GM12878 (cell line): ENCODE results near the gene PIK3R5. TPM values are rescaled to one million over a fixed set of nuclear protein-coding genes. Genes with fewer than 3 reads are reported as not detected.

Experiments used
- BACH1 ChIP-seq: fragments of 450-650 bp; IDR thresholded peaks from 2 replicates; pipeline ENCODE4 v1.6.1; 2017; ENCODE audit warnings: mild to moderate bottlenecking, borderline replicate concordance
- CHD2 ChIP-seq: IDR thresholded peaks from 2 replicates; pipeline ENCODE4 v1.6.1; 2011; ENCODE audit warnings: low read depth, low read length, improper control_type of control experiment, borderline replicate concordance
- FOXM1 ChIP-seq: IDR thresholded peaks from 2 replicates; pipeline ENCODE4 v1.6.1; 2012; ENCODE audit warnings: low read depth, mild to moderate bottlenecking, inconsistent platforms, low read length, moderate library complexity
- HDAC2 ChIP-seq: fragments of 200-600 bp; sonication (generic); IDR thresholded peaks from 2 replicates; pipeline ENCODE4 v1.6.1; 2017
- IKZF1 ChIP-seq: fragments of 450-650 bp; conservative IDR thresholded peaks from 2 replicates; pipeline ENCODE4 v1.6.1; 2017; ENCODE audit warnings: antibody characterized with exemption, mild to moderate bottlenecking
- IKZF2 ChIP-seq, 2 experiments: fragments of 450-650 bp; IDR thresholded peaks; 2 replicates each; pipeline ENCODE4 v1.6.1; 2017; ENCODE audit warnings: mild to moderate bottlenecking in 2 of 2, moderate library complexity in 2 of 2
- IRF4 ChIP-seq: IDR thresholded peaks from 2 replicates; pipeline ENCODE4 v1.6.1; 2011; ENCODE audit warnings: low read depth, low read length
- MEF2A ChIP-seq: IDR thresholded peaks from 2 replicates; pipeline ENCODE4 v1.6.1; 2011; ENCODE audit warnings: low read depth, mild to moderate bottlenecking, low read length, moderate library complexity; ENCODE audit not compliant: insufficient read depth
- MTA2 ChIP-seq: fragments of 450-650 bp; IDR thresholded peaks from 2 replicates; pipeline ENCODE4 v1.6.1; 2016; ENCODE audit warnings: low read depth, mild to moderate bottlenecking, moderate library complexity
- MTA3 ChIP-seq: IDR thresholded peaks from 2 replicates; pipeline ENCODE4 v1.6.1; 2012; ENCODE audit warnings: low read length, inconsistent platforms, borderline replicate concordance
- NFYB ChIP-seq: IDR thresholded peaks from 2 replicates; pipeline ENCODE4 v1.6.1; 2011; ENCODE audit warnings: low read depth, mild to moderate bottlenecking, low read length, improper control_type of control experiment, moderate library complexity; ENCODE audit not compliant: insufficient read depth
- PKNOX1 ChIP-seq: fragments of 450-650 bp; IDR thresholded peaks from 2 replicates; pipeline ENCODE4 v1.6.1; 2016; ENCODE audit warnings: mild to moderate bottlenecking
- RAD21 ChIP-seq: IDR thresholded peaks from 2 replicates; pipeline ENCODE4 v1.6.1; 2011; ENCODE audit warnings: mild to moderate bottlenecking, low read depth, low read length, moderate library complexity; ENCODE audit not compliant: insufficient read depth
- RAD51 ChIP-seq: fragments of 450-650 bp; IDR thresholded peaks from 2 replicates; pipeline ENCODE4 v1.6.1; 2016; ENCODE audit warnings: moderate library complexity, mild to moderate bottlenecking, inconsistent platforms
- RB1 ChIP-seq: fragments of 450-650 bp; formaldehyde crosslinking; IDR thresholded peaks from 2 replicates; pipeline ENCODE4 v1.6.1; 2017; ENCODE audit warnings: mild to moderate bottlenecking, borderline replicate concordance
- RELA ChIP-seq: fragments of 450-650 bp; IDR thresholded peaks from 2 replicates; pipeline ENCODE4 v1.8.0; 2014; ENCODE audit warnings: borderline replicate concordance; ENCODE audit not compliant: partially characterized antibody
- RUNX3 ChIP-seq: IDR thresholded peaks from 2 replicates; pipeline ENCODE4 v1.6.1; 2012; ENCODE audit warnings: low read length, inconsistent platforms
- SMAD1 ChIP-seq: fragments of 450-650 bp; IDR thresholded peaks from 2 replicates; pipeline ENCODE4 v1.6.1; 2018; ENCODE audit warnings: mild to moderate bottlenecking, low read depth; ENCODE audit not compliant: partially characterized antibody
- SPI1 ChIP-seq: IDR thresholded peaks from 2 replicates; pipeline ENCODE4 v1.6.1; 2011; ENCODE audit warnings: low read depth, mild to moderate bottlenecking, low read length, moderate library complexity, borderline replicate concordance; ENCODE audit not compliant: insufficient read depth
- ZBTB4 ChIP-seq: fragments of 450-650 bp; formaldehyde crosslinking; IDR thresholded peaks from 2 replicates; pipeline ENCODE4 v1.4.0; 2022; ENCODE audit warnings: mild to moderate bottlenecking, moderate library complexity
- ZNF687 ChIP-seq: fragments of 450-650 bp; IDR thresholded peaks from 2 replicates; pipeline ENCODE4 v1.6.1; 2017; ENCODE audit warnings: mild to moderate bottlenecking, moderate library complexity
- ZSCAN29 ChIP-seq: fragments of 450-650 bp; IDR thresholded peaks from 2 replicates; pipeline ENCODE4 v1.6.1; 2017; ENCODE audit warnings: mild to moderate bottlenecking, moderate library complexity
- polyA plus RNA-seq, 11 experiments: library from polyadenylated mRNA; depleted of rRNA in 4 of 11; unstranded in 6 of 11; stranded (reverse) in 5 of 11; fragments of >200 nt; fragmentation: Nextera tagmentation in 4 of 11; fragmentation: Illumina TruSeq in 1 of 11; extraction: Ambion mirVana in 4 of 11; extraction: Trizol in 1 of 11; gene quantifications; 1 replicate in 1 of 11; 2 replicates in 10 of 11; pipeline versions ENCODE4 v1.2.1 to v1.2.3, GENCODE V29; 2011 to 2016; ENCODE audit warnings: inconsistent platforms in 2 of 11, missing spikeins in 2 of 11, low read depth in 1 of 11
- total RNA-seq, 4 experiments: library from RNA; depleted of rRNA in 3 of 4; stranded (reverse); fragments of >200 nt in 3 of 4; fragmentation: Illumina TruSeq in 1 of 4; extraction: Trizol in 1 of 4; gene quantifications; 2 replicates each; pipeline versions ENCODE4 v1.2.1 to v1.2.3, GENCODE V29; 2013 to 2021

The PIK3R5 gene
- total and polyA plus RNA-seq, 10 of the 15 experiments (the other 5 are each of a cell fraction or from before 2014, with no cell fraction given) = 9.5 to 50.8 (median 35.5) TPM

GRCh38 chr17:8900626-8901585, 64.6 kb downstream of the PIK3R5 start (continued):
- no peak for TF ChIP-seq SMAD1
- peak; percentile 83 for TF ChIP-seq PKNOX1
- TF ChIP-seq RAD21 = peak; percentile 11
- peak; percentile 36 to 51; a peak in 2 of 4 replicates for TF ChIP-seq IKZF2 (IDR thresholded peaks at IDR 0.05)
- TF ChIP-seq IKZF1 = peak; percentile 68
- TF ChIP-seq NFYB = no peak
- TF ChIP-seq ZBTB4 (CRISPR knock-in tag) = no peak
- TF ChIP-seq SPI1 = peak; percentile 79
- TF ChIP-seq ZSCAN29 = no peak
- TF ChIP-seq CHD2 = peak; percentile 74; the same call in 1 of the 2 replicates
- peak; percentile 88 for TF ChIP-seq IRF4
- TF ChIP-seq MTA2 = 0 out of 2 replicates have a peak, but pooled peaks have one; percentile 50
- no peak for TF ChIP-seq HDAC2
- TF ChIP-seq MTA3 = peak; percentile 49; the same call in 1 of the 2 replicates
- TF ChIP-seq FOXM1 = peak; percentile 96
- TF ChIP-seq RAD51 = peak; percentile 90
- peak; percentile 88 for TF ChIP-seq MEF2A
- peak; percentile 94 for TF ChIP-seq RUNX3
- no peak for TF ChIP-seq RB1
- no peak for TF ChIP-seq BACH1
- peak; percentile 87 for TF ChIP-seq ZNF687
- no peak for TF ChIP-seq RELA
